Thoracic aorta (tissue), 2 donors: Measurements from ENCODE around the gene SERPINB5. TPM values are rescaled to one million over a fixed set of nuclear protein-coding genes. Genes with fewer than 3 reads are reported as not detected.

Source experiments
- ATAC-seq: fragments of 150-250 bp; one replicate; pipeline ENCODE4 v1.8.0; 2017; ENCODE audit warnings: low read depth; ENCODE audit not compliant: insufficient number of reproducible peaks, low FRiP score
- DNase-seq: peaks from one replicate; pipeline ENCODE4 v3.0.0-alpha.2; 2020; ENCODE audit warnings: low spot score
- H3K27ac ChIP-seq, 2 donors: fragments of 200-600 bp; sonication (generic); 1 replicate in 1 of 2; 2 replicates in 1 of 2; pipeline ENCODE4 v1.5.1; 2016; ENCODE audit warnings: mild to moderate bottlenecking in 2 of 2, moderate library complexity in 2 of 2
- H3K27me3 ChIP-seq: fragments of 200-600 bp; sonication (generic); replicated peaks from 2 replicates; pipeline ENCODE4 v1.6.0; 2016; ENCODE audit warnings: mild to moderate bottlenecking; ENCODE audit not compliant: insufficient read depth
- H3K36me3 ChIP-seq: fragments of 200-600 bp; sonication (generic); one replicate; pipeline ENCODE4 v1.5.1; 2016
- H3K4me1 ChIP-seq, 2 donors: fragments of 200-600 bp; sonication (generic); 1 replicate in 1 of 2; 2 replicates in 1 of 2; pipeline versions ENCODE4 v1.5.1 to v1.6.0; 2016; ENCODE audit warnings: low read depth in 2 of 2, mild to moderate bottlenecking in 1 of 2; ENCODE audit not compliant: control insufficient read depth in 1 of 2
- H3K4me3 ChIP-seq: fragments of 200-600 bp; sonication (generic); 2 replicates; pipeline ENCODE4 v1.5.1; 2016; ENCODE audit warnings: mild to moderate bottlenecking
- H3K9me3 ChIP-seq: fragments of 200-600 bp; sonication (generic); 2 replicates; pipeline ENCODE4 v1.5.1; 2016
- CTCF ChIP-seq: fragments of 200-600 bp; sonication (generic); IDR thresholded peaks from one replicate; pipeline ENCODE4 v1.5.1; 2019; ENCODE audit warnings: antibody characterized with exemption
- total RNA-seq, 2 donors: library from RNA; depleted of rRNA; stranded (reverse); fragments of >200 nt; gene quantifications; one replicate each; pipeline versions ENCODE4 v1.1.0 to v1.2.3, GENCODE V29; 2016

SERPINB5 gene
- under 1 TPM; 0.41 to 0.63 TPM for total RNA-seq

- no peaks in the 10 kb centered on the region for H3K4me1 ChIP-seq
- DNase-seq (no peak), ATAC-seq (no peak)
- no peaks in the 10 kb centered on the region for H3K9me3 ChIP-seq
- H3K27me3 ChIP-seq = no peaks in the 10 kb centered on the region
- no peak within 1 kb of the TSS for H3K4me3 ChIP-seq
- H3K27ac ChIP-seq = no peak within 1 kb of the TSS
- H3K36me3 ChIP-seq = no peaks in the 10 kb centered on the region
- TF ChIP-seq CTCF = no peak
Measured at GRCh38 chr18:63476668-63477067, at the start of gene SERPINB5. TSS of gene SERPINB5 (plus strand) at chr18:63476958. CDS start at chr18:63484429, 7,471 bp downstream.

- no peak for TF ChIP-seq CTCF
- no peak for ATAC-seq
- no peaks in the 10 kb centered on the region for H3K9me3 ChIP-seq
- no peaks in the 10 kb centered on the region for H3K27me3 ChIP-seq
- no peak for DNase-seq
- H3K27ac ChIP-seq = no peak overlapping the region
- H3K4me3 ChIP-seq = no peak overlapping the region
- no peaks in the 10 kb centered on the region for H3K36me3 ChIP-seq
- H3K4me1 ChIP-seq = peaks cover 0 to 1% of the 10 kb centered on the region in 2 donors
Measured at GRCh38 chr18:63427558-63427957, 49.2 kb upstream of the SERPINB5 start.

- Histone ChIP-seq H3K27me3 (no peaks in the 10 kb centered on the region), H3K27ac (no peak overlapping the region), H3K4me1 (peaks cover 10 to 19% of the 10 kb centered on the region in 2 donors), H3K9me3 (no peaks in the 10 kb centered on the region), H3K4me3 (no peak overlapping the region), H3K36me3 (no peaks in the 10 kb centered on the region)
- ATAC-seq (no peak), DNase-seq (no peak)
- no peak for TF ChIP-seq CTCF
Measured at GRCh38 chr18:63430526-63430925, 46.2 kb upstream of the SERPINB5 start.

- Histone ChIP-seq H3K36me3 (no peaks in the 10 kb centered on the region), H3K4me3 (no peak overlapping the region), H3K9me3 (no peaks in the 10 kb centered on the region), H3K27ac (no peak overlapping the region), H3K27me3 (no peaks in the 10 kb centered on the region), H3K4me1 (peaks cover 10 to 19% of the 10 kb centered on the region in 2 donors)
- DNase-seq = no peak
- ATAC-seq = no peak
- TF ChIP-seq CTCF = no peak
Measured at GRCh38 chr18:63431180-63431579, 45.6 kb upstream of the SERPINB5 start.

- Histone ChIP-seq H3K9me3 (no peaks in the 10 kb centered on the region), H3K27me3 (no peaks in the 10 kb centered on the region), H3K4me1 (peaks cover 10 to 26% of the 10 kb centered on the region in 2 donors), H3K4me3 (peak overlapping the region; percentile 41), H3K36me3 (no peaks in the 10 kb centered on the region), H3K27ac (peak overlapping the region; percentile 62 to 75)
- TF ChIP-seq CTCF = no peak
- ATAC-seq (peak; percentile 44), DNase-seq (no peak)
Measured at GRCh38 chr18:63433334-63433866, 43.4 kb upstream of the SERPINB5 start.
